Measurements from ENCODE around the gene CHRM4.
A peak's percentile ranks its signal among the peaks of the same experiment; 100 is the strongest.

The CHRM4 gene

DNA sequence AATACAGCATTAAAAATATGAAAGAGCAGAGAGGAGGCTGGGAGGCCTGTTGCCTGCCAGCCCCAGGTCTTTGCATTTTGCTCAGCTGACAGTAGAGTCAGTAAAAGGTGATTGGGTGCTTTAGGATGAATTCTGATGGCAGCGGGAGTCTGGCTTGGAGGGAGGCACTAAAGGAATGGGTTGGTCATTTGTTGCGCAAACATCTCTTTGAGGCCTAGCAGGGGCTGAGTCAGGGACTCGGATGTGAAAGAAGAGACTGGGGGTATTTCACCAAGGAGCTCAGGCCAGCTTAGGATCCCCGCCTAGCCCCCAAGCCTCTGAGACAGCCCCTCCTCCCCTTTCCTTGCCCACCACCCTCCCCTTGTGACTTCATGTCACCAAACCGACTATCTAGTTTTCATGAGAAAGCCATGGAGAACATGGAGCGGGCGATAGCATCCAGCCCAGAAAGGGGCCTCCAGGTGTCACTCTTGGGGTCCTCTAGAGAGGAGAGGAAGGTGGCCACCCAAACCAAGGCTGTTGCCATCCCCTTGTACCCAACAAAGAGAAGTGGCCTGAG is 34.6 kb downstream of the CHRM4 start:
- no peak for DNase-seq (ENCODE audit: extremely low read depth, insufficient read length)
- H3K36me3 ChIP-seq (ENCODE audit: control insufficient read depth, insufficient read depth, low read length): peaks cover 1% of the 10 kb centered on the region

DNA sequence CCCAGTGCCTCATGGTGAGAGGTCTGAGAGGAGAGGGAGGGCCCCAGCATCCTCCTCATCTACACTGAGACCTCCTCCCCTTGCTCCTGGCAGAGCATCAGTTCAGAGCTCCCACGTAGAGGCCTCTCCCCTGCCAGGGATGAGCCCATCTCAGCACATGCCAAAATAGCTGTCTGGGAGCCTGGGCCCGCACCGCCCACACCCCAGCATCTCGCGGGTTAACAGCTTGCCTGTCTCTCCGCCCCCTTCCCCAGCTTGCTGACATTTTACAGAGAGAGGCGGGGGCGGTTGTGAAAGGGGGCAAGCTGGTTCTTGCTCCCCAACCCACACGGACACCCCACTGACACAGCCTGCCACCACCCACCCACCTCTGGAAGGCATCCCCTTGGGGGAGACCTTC is 37.9 kb downstream of the CHRM4 start:
- H3K27me3 ChIP-seq (replicated peaks; ENCODE audit: control insufficient read depth, insufficient read depth, low read length): no peaks in the 10 kb centered on the region
- peaks cover 1% of the 10 kb centered on the region for H3K36me3 ChIP-seq (ENCODE audit: control insufficient read depth, insufficient read depth, low read length)
- no peak overlapping the region for H3K4me3 ChIP-seq (replicated peaks; ENCODE audit: low read depth, low read length)
- DNase-seq (ENCODE audit: extremely low read depth, insufficient read length): no peak
- TF ChIP-seq, protein P1, sequence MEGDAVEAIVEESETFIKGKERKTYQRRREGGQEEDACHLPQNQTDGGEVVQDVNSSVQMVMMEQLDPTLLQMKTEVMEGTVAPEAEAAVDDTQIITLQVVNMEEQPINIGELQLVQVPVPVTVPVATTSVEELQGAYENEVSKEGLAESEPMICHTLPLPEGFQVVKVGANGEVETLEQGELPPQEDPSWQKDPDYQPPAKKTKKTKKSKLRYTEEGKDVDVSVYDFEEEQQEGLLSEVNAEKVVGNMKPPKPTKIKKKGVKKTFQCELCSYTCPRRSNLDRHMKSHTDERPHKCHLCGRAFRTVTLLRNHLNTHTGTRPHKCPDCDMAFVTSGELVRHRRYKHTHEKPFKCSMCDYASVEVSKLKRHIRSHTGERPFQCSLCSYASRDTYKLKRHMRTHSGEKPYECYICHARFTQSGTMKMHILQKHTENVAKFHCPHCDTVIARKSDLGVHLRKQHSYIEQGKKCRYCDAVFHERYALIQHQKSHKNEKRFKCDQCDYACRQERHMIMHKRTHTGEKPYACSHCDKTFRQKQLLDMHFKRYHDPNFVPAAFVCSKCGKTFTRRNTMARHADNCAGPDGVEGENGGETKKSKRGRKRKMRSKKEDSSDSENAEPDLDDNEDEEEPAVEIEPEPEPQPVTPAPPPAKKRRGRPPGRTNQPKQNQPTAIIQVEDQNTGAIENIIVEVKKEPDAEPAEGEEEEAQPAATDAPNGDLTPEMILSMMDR (IDR thresholded peaks at IDR 0.05; ENCODE audit: insufficient read depth, low read length, poor library complexity, severe bottlenecking): no peak

More for the DNA sequence above, 34.6 kb downstream of the CHRM4 start:
- no peaks in the 10 kb centered on the region for H3K27me3 ChIP-seq (replicated peaks; ENCODE audit: control insufficient read depth, insufficient read depth, low read length)
- TF ChIP-seq, protein P1 (IDR thresholded peaks at IDR 0.05; ENCODE audit: insufficient read depth, low read length, poor library complexity, severe bottlenecking): no peak
- H3K4me3 ChIP-seq (replicated peaks; ENCODE audit: low read depth, low read length): no peak overlapping the region

DNA sequence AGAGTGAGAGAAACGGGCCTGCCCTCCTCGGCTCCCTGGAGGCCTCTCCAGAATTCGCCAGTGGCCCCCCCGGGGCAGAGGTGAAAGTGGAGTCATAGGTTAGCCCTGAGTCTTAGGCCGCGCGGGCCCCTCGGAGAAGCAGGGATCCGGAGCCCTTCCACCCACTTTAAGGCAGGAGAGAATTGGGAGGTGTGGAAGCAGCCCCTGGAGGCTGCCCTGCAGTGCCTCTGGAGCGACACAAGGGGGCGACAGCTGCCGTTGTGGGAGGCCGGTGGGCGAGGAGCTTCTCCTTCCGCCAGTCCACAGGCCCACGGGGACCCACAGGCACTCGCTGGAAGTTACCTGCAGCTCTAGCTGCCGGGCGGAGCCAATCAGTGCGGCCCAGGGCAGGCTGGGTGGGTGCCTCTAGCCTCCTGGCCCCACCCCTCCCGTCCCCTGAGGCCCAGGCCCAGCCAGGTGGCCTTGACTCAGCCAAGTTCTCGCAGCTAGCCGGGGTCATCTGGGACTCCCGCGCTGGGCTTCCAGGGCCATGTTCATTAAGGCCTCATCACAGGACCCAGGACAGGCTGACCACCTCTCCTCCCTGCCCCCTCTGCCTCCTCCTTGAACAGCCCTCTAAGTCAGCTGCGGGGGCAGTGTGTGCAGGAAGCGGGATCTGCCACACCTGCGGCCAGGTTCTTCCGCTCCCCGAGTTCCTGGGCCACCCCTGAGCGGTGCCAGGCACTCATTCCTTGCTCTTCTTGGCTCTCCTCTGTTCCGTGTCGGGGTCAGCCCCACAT is 39.3 kb downstream of the CHRM4 start:
- Histone ChIP-seq H3K4me3 (replicated peaks; ENCODE audit: low read depth, low read length) (no peak overlapping the region), H3K36me3 (ENCODE audit: control insufficient read depth, insufficient read depth, low read length) (peaks cover 1% of the 10 kb centered on the region)
- no peak for DNase-seq (ENCODE audit: extremely low read depth, insufficient read length)

DNA sequence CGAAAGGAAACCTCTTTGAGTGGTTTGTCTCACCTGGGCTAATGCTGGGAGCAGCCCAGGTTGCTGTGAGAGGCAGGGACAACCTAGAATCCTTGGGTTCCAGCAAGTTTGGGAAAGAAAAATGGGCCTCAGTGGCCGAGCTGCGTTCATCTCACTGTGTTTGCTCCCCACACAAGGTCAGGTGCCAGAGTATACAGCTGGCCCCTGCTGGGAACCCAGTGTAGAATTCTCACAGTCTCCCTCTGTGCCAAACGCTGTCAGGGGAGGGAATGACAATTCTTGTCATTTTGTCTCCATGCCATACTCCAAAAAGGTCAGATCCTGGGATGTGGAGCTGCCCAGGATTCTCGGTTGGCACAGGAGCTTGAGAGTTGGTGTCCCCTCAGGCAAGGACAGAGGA is 40.0 kb downstream of the CHRM4 start:
- H3K4me3 ChIP-seq (replicated peaks; ENCODE audit: low read depth, low read length): no peak overlapping the region
- TF ChIP-seq, protein P1 (IDR thresholded peaks at IDR 0.05; ENCODE audit: insufficient read depth, low read length, poor library complexity, severe bottlenecking): no peak
- H3K27me3 ChIP-seq (replicated peaks; ENCODE audit: control insufficient read depth, insufficient read depth, low read length): no peaks in the 10 kb centered on the region
- peaks cover 1% of the 10 kb centered on the region for H3K36me3 ChIP-seq (ENCODE audit: control insufficient read depth, insufficient read depth, low read length)
- DNase-seq (ENCODE audit: extremely low read depth, insufficient read length): no peak

More for the DNA sequence above, 39.3 kb downstream of the CHRM4 start:
- no peaks in the 10 kb centered on the region for H3K27me3 ChIP-seq (replicated peaks; ENCODE audit: control insufficient read depth, insufficient read depth, low read length)
- TF ChIP-seq, protein P1 (IDR thresholded peaks at IDR 0.05; ENCODE audit: insufficient read depth, low read length, poor library complexity, severe bottlenecking): peak; percentile 84

DNA sequence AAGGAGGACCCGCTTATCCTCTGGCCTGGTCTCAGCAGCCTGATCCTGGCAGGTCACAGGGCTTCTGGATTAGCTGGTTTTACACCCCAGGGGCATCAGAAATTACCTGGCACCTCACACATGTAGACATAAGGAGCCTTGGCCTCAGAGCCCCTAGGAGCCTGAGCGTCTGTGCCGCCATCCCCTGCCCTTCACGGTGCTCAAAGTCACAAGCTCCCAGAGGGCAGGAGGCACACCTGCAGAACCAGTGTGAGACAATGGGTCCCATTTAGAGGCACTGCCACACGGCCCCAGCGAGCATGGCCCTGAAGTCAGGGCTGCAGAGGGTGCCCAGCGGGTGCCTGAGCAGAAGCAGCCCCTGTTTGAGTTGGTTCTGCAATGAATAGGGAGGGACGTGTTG is 40.4 kb downstream of the CHRM4 start:
- no peak overlapping the region for H3K4me3 ChIP-seq (replicated peaks; ENCODE audit: low read depth, low read length)
- peaks cover 1% of the 10 kb centered on the region for H3K36me3 ChIP-seq (ENCODE audit: control insufficient read depth, insufficient read depth, low read length)
- TF ChIP-seq, protein P1 (IDR thresholded peaks at IDR 0.05; ENCODE audit: insufficient read depth, low read length, poor library complexity, severe bottlenecking): no peak
- DNase-seq (ENCODE audit: extremely low read depth, insufficient read length): no peak
- no peaks in the 10 kb centered on the region for H3K27me3 ChIP-seq (replicated peaks; ENCODE audit: control insufficient read depth, insufficient read depth, low read length)
